Erythroblast (primary cell): ENCODE data around the gene TMEM266.

Source experiments
- GATA1 ChIP-seq: IDR thresholded peaks from 2 replicates; pipeline ENCODE4 v1.6.1; 2011; ENCODE audit warnings: low read depth, mild to moderate bottlenecking, control low read depth, low read length, moderate library complexity
- POLR2A ChIP-seq: IDR thresholded peaks from 2 replicates; pipeline ENCODE4 v1.6.1; 2011; ENCODE audit warnings: mild to moderate bottlenecking, low read length

- no peak for TF ChIP-seq POLR2A
- TF ChIP-seq GATA1: no peak
Measured at GRCh38 chr15:76105911-76106310, 46.1 kb downstream of the TMEM266 start.
